HepG2 (cell line): ENCODE measurements around the gene LHFPL6. TPM values are rescaled to one million over a fixed set of nuclear protein-coding genes. Genes with fewer than 3 reads are reported as not detected.

ENCODE experiments used
- ATAC-seq: fragments of 200-7000 bp; cut with Tn5 transposase; 3 replicates; pipeline ENCODE4 v1.9.1; 2020; ENCODE audit warnings: mild to moderate bottlenecking, moderate library complexity
- BruUV-seq: library from RNA; stranded (reverse); fragments of 400-500 nt; replicated peaks from 2 replicates; lab custom pipeline; 2021; lab: Mats Ljungman, UMichigan
- CTCF ChIA-PET: fragments of 300-600 bp; formaldehyde crosslinking; extraction: SDS; loops from one replicate; lab custom pipeline; 2021; ENCODE audit warnings: low total read pairs, inconsistent platforms, low intra/inter-chr PET ratio; lab: Yijun Ruan, JAX
- POLR2A ChIA-PET: fragments of 350-600 bp; sonication (Branson Sonifier 250); formaldehyde crosslinking; loops from one replicate; lab custom pipeline; 2020; ENCODE audit warnings: antibody characterized with exemption, inconsistent platforms; lab: Yijun Ruan, JAX
- DNase-seq: peaks from one replicate; pipeline ENCODE4 v3.0.0-alpha.2; 2015; ENCODE audit warnings: low spot score
- FAIRE-seq: peaks from 3 replicates; lab custom pipeline; 2011; peaks lifted over from hg19 to GRCh38; lab: Jason Lieb, UNC
- H2AFZ ChIP-seq: one replicate; pipeline ENCODE4 v1.6.1; 2011; ENCODE audit warnings: low read length, inconsistent platforms
- H3K27ac ChIP-seq: fragments of 300-600 bp; 3 replicates; pipeline ENCODE4 v1.8.0; 2011; ENCODE audit warnings: mixed run types, mild to moderate bottlenecking, mixed read lengths, low read length, inconsistent platforms; ENCODE audit not compliant: insufficient read depth; ENCODE audit errors: extremely low read length
- H3K27me3 ChIP-seq, 2 experiments: fragments of 200-600 bp in 1 of 2; 2 replicates in 1 of 2; 3 replicates in 1 of 2; pipeline versions ENCODE4 v1.6.0 to v1.8.0; 2011; ENCODE audit warnings: low read length in 2 of 2, mild to moderate bottlenecking in 2 of 2, moderate library complexity in 2 of 2, inconsistent platforms in 1 of 2; ENCODE audit not compliant: insufficient read depth in 2 of 2, control insufficient read depth in 1 of 2
- H3K36me3 ChIP-seq, 2 experiments: fragments of 200-600 bp in 1 of 2; replicated peaks in 1 of 2; 2 replicates in 1 of 2; 3 replicates in 1 of 2; pipeline versions ENCODE4 v1.5.1 to v1.8.0; 2011; ENCODE audit warnings: low read length in 2 of 2, inconsistent platforms in 1 of 2; ENCODE audit not compliant: insufficient read depth in 2 of 2, control insufficient read depth in 1 of 2
- H3K4me1 ChIP-seq: 2 replicates; pipeline ENCODE4 v1.5.1; 2012; ENCODE audit warnings: low read length, inconsistent platforms; ENCODE audit not compliant: insufficient read depth
- H3K4me2 ChIP-seq: 2 replicates; pipeline ENCODE4 v1.6.0; 2011; ENCODE audit warnings: low read depth, low read length, inconsistent platforms
- H3K4me3 ChIP-seq, 3 experiments: fragments of 200-600 bp in 1 of 3; sonication (generic), shearing (Covaris generic) in 1 of 3; replicated peaks in 1 of 3; 2 replicates each; pipeline ENCODE4 v1.5.1; 2011 to 2016; ENCODE audit warnings: low read length in 3 of 3, inconsistent platforms in 2 of 3, low read depth in 2 of 3, mild to moderate bottlenecking in 2 of 3, control low read depth in 1 of 3, mixed read lengths in 1 of 3; ENCODE audit not compliant: insufficient read depth in 1 of 3
- H3K79me2 ChIP-seq: one replicate; pipeline ENCODE4 v1.6.1; 2011; ENCODE audit warnings: low read length, inconsistent platforms; ENCODE audit not compliant: insufficient read depth
- H3K9ac ChIP-seq: 2 replicates; pipeline ENCODE4 v1.6.0; 2011; ENCODE audit warnings: mild to moderate bottlenecking, low read depth, low read length, inconsistent platforms; ENCODE audit not compliant: insufficient read depth
- H3K9me3 ChIP-seq: 2 replicates; pipeline ENCODE4 v1.5.1; 2012; ENCODE audit warnings: mild to moderate bottlenecking, low read length
- H4K20me1 ChIP-seq: 2 replicates; pipeline ENCODE4 v1.6.0; 2011; ENCODE audit warnings: inconsistent platforms, mild to moderate bottlenecking, low read length, moderate library complexity; ENCODE audit not compliant: insufficient read depth
- HOMEZ ChIP-seq: IDR thresholded peaks from 2 replicates; pipeline ENCODE4 v1.6.1; 2016; ENCODE audit warnings: low read depth
- MATR3 ChIP-seq: sonication (generic); formaldehyde crosslinking; IDR thresholded peaks from 2 replicates; pipeline ENCODE4 v1.4.0; 2020; ENCODE audit warnings: missing genetic modification reagents
- MBD4 ChIP-seq: IDR thresholded peaks from 2 replicates; pipeline ENCODE4 v1.6.1; 2012; ENCODE audit warnings: low read length, inconsistent platforms, borderline replicate concordance
- ZC3H4 ChIP-seq: sonication (generic); formaldehyde crosslinking; IDR thresholded peaks from 2 replicates; pipeline ENCODE4 v1.4.0; 2020; ENCODE audit warnings: missing genetic modification reagents, borderline replicate concordance
- ZNF609 ChIP-seq: sonication (generic); formaldehyde crosslinking; IDR thresholded peaks from 2 replicates; pipeline ENCODE4 v1.4.0; 2020; ENCODE audit warnings: mild to moderate bottlenecking, missing genetic modification reagents, borderline replicate concordance
- WGBS: methylation state at CpG from one replicate; pipeline ENCODE4 v1.1.6; 2017; ENCODE audit warnings: low lambda C conversion rate; 5-methylcytosine and 5-hydroxymethylcytosine counted together
- in situ Hi-C: cut with HindIII; loops from 2 replicates; pipeline ENCODE4 v1.10.0; 2017; ENCODE audit warnings: low pct_unique_long_range_greater_than_20kb; ENCODE audit not compliant: extremely low pct_ligation_motif_present
- intact Hi-C: fragments of 100-400 bp; cut with micrococcal nuclease; formaldehyde crosslinking; loops from one replicate; pipeline ENCODE4 v1.10.0; 2022; ENCODE audit not compliant: unreplicated experiment
- polyA plus RNA-seq, 8 experiments: library from polyadenylated mRNA; depleted of rRNA in 3 of 8; stranded (reverse) in 7 of 8; unstranded in 1 of 8; fragments of >200 nt; fragmentation: Illumina TruSeq in 4 of 8; extraction: Trizol in 4 of 8; gene quantifications; 2 replicates each; pipeline versions ENCODE4 v1.2.1 to v1.2.3, GENCODE V29; 2011 to 2016; ENCODE audit warnings: low read depth in 4 of 8, missing spikeins in 1 of 8, mixed read lengths in 1 of 8; ENCODE audit not compliant: insufficient read depth in 1 of 8
- total RNA-seq, 5 experiments: library from RNA; depleted of rRNA; stranded (reverse); fragments of >200 nt; fragmentation: Illumina TruSeq; extraction: Trizol; gene quantifications; 2 replicates each; pipeline ENCODE4 v1.2.3, GENCODE V29; 2016; ENCODE audit warnings: low read depth in 1 of 5

Gene LHFPL6
- total and polyA plus RNA-seq, 2 of the 13 experiments (the other 11 are each of a cell fraction or from before 2014, with no cell fraction given): not detected

GRCh38 chr13:39554371-39554770, 48.6 kb downstream of the LHFPL6 start:
- intact Hi-C loops: no loop called here
- BruUV-seq: no TSS peak

More at GRCh38 chr13:39554371-39554770, 48.6 kb downstream of the LHFPL6 start:
- no peaks in the 10 kb centered on the region for H4K20me1 ChIP-seq
- no peaks in the 10 kb centered on the region for H3K79me2 ChIP-seq
- no peaks in the 10 kb centered on the region; a peak in 1 of 5 replicates for H3K27me3 ChIP-seq
- H3K27ac ChIP-seq: no peak overlapping the region
- POLR2A ChIA-PET: no interaction called here
- H2AFZ ChIP-seq: no peak overlapping the region
- no peak overlapping the region for H3K9ac ChIP-seq
- no peaks in the 10 kb centered on the region for H3K36me3 ChIP-seq
- no peaks in the 10 kb centered on the region for H3K9me3 ChIP-seq
- H3K4me2 ChIP-seq: no peak overlapping the region
- 2% methylated on average over 3 of the region's 3 CpGs for WGBS
- ATAC-seq: no peak
- DNase-seq: no peak
- CTCF ChIA-PET: no interaction called here
- H3K4me3 ChIP-seq: no peak overlapping the region
- no peak for FAIRE-seq
- in situ Hi-C loops: no loop called here
- no peak for TF ChIP-seq MBD4
- no peak for TF ChIP-seq ZC3H4 (CRISPR knock-in tag)
- no peak for TF ChIP-seq MATR3 (CRISPR knock-in tag)
- TF ChIP-seq HOMEZ: no peak
- TF ChIP-seq ZNF609 (CRISPR knock-in tag): no peak
- TF ChIP-seq, all 625 proteins: peak for 0
- no peaks in the 10 kb centered on the region for H3K4me1 ChIP-seq
